ENCODE results near the gene RBM4. TPM values are rescaled to one million over a fixed set of nuclear protein-coding genes. Genes with fewer than 3 reads are reported as not detected.
"Not testable (repeated sequence)": the region's sequence is repeated elsewhere in the genome, so short reads cannot be mapped to it uniquely, and the experiment has no call there.

The RBM4 gene
- total RNA-seq, 5 donors from 2014 or later (not counting 1 experiment from before 2014, with no cell fraction given): 163 to 233 (median 181) TPM

- H3K36me3 ChIP-seq (ENCODE audit: control insufficient read depth in 2 of 2, extremely low read depth in 1 of 2, insufficient read depth in 1 of 2, low read length in 1 of 2): peaks cover 10 to 51% of the 10 kb centered on the region in 2 donors
- no peaks in the 10 kb centered on the region for H3K9me3 ChIP-seq
- ATAC-seq (replicated peaks in 1 of 4): peak in 3 of 4 experiments; percentile 1 to 8 (median 3)
- peak in 18 of 35 experiments; percentile 8 to 71 (median 22) for DNase-seq
- POLR2A ChIA-PET: interaction anchor here (0.6 to 5.7 kb wide), 8 partner anchors 15 to 47 kb away, joined by 5 to 165 read pairs (median 18); partner anchors contain the start of genes RBM4B (in 2 of the 2), CCDC87 (in 1 of the 2), CCS (in 1 of the 2) and RBM14 (in 1 of the 2)
- peaks cover 50 to 59% of the 10 kb centered on the region in 2 experiments for H3K4me1 ChIP-seq (ENCODE audit: control insufficient read depth in 1 of 2, extremely low read depth in 1 of 2, insufficient read depth in 2 of 2, low read length in 2 of 2)
- peak overlapping the region; percentile 98 to 99 (median 99) for H3K4me3 Mint-ChIP-seq
- no peaks in the 10 kb centered on the region for H3K9me3 Mint-ChIP-seq
- peak overlapping the region; percentile 79 for H3K27ac ChIP-seq (ENCODE audit: low read length)
- H3K27me3 ChIP-seq (replicated peaks in 1 of 2; ENCODE audit: control insufficient read depth in 2 of 2, extremely low read depth in 1 of 2, insufficient read depth in 2 of 2, low read length in 1 of 2): no peaks in the 10 kb centered on the region
- peak overlapping the region; percentile 78 to 100 for H3K4me3 ChIP-seq (ENCODE audit: control insufficient read depth in 1 of 2, extremely low read depth in 1 of 2, low read length in 1 of 2)
- H3K27ac Mint-ChIP-seq: peak overlapping the region; percentile 97
- WGBS (ENCODE audit: insufficient coverage): 0% methylated on average over 13 of the region's 27 CpGs
- peaks cover 49% of the 10 kb centered on the region for H3K36me3 Mint-ChIP-seq
- peaks cover 72 to 77% (median 74%) of the 10 kb centered on the region in 3 donors for H3K4me1 Mint-ChIP-seq
- CTCF ChIA-PET: interaction anchor here in 1 of 2 donors (0.8 to 3.0 kb wide), 8 partner anchors 13 to 327 kb away, joined by 3 to 27 read pairs (median 7); partner anchors contain the start of genes CCDC87, RBM14 and RBM4B
- H3K27me3 Mint-ChIP-seq: no peaks in the 10 kb centered on the region
Measured at GRCh38 chr11:66639066-66639813, 737 bp downstream of the RBM4 start.

GRCh38 chr11:66639814-66640340, 1.4 kb downstream of the RBM4 start:
- DNase-seq; H3K9me3 Mint-ChIP-seq; H3K9me3 ChIP-seq; H3K27me3 ChIP-seq (replicated peaks in 1 of 2; ENCODE audit: control insufficient read depth in 2 of 2, extremely low read depth in 1 of 2, insufficient read depth in 2 of 2, low read length in 1 of 2); H3K27me3 Mint-ChIP-seq; ATAC-seq (replicated peaks in 1 of 4): not testable (repeated sequence)
- Histone ChIP-seq H3K4me1 (ENCODE audit: control insufficient read depth in 1 of 2, extremely low read depth in 1 of 2, insufficient read depth in 2 of 2, low read length in 2 of 2) (peaks cover 55 to 66% of the 10 kb centered on the region in 2 experiments), H3K36me3 (ENCODE audit: control insufficient read depth in 2 of 2, extremely low read depth in 1 of 2, insufficient read depth in 1 of 2, low read length in 1 of 2) (peaks cover 13 to 51% of the 10 kb centered on the region in 2 donors), H3K4me3 (ENCODE audit: control insufficient read depth in 1 of 2, extremely low read depth in 1 of 2, low read length in 1 of 2) (peak overlapping the region; percentile 78 to 100), H3K27ac (ENCODE audit: low read length) (peak overlapping the region; percentile 79)
- CTCF ChIA-PET: interaction anchor here in 1 of 2 donors (3.0 kb wide), 1 partner anchor 38 kb away, joined by 27 read pairs; the partner anchor contains the start of gene RBM4B
- Mint-ChIP-seq H3K27ac (peak overlapping the region; percentile 97), H3K4me3 (peak overlapping the region; percentile 98 to 99 (median 99)), H3K4me1 (peaks cover 72 to 78% (median 75%) of the 10 kb centered on the region in 3 donors), H3K36me3 (peaks cover 48% of the 10 kb centered on the region)
- POLR2A ChIA-PET: interaction anchor here (0.6 to 5.7 kb wide), 5 partner anchors 18 to 38 kb away, joined by 9 to 165 read pairs (median 21); partner anchors contain the start of genes RBM14 (in 1 of the 2) and RBM4B (in 1 of the 2)
- WGBS (ENCODE audit: insufficient coverage): 30% methylated on average over 3 of the region's 10 CpGs

GRCh38 chr11:66641834-66642233, 3.3 kb downstream of the RBM4 start:
- no peaks in the 10 kb centered on the region for H3K9me3 ChIP-seq
- ChIA-PET POLR2A (no interaction called here), CTCF (interaction anchor here in 1 of 2 donors (1.0 kb wide), 1 partner anchor 19 kb away, joined by 3 read pairs; no protein-coding TSS in a partner anchor)
- H3K36me3 ChIP-seq (ENCODE audit: control insufficient read depth in 2 of 2, extremely low read depth in 1 of 2, insufficient read depth in 1 of 2, low read length in 1 of 2): peaks cover 18 to 70% of the 10 kb centered on the region in 2 donors
- H3K27ac Mint-ChIP-seq: peak overlapping the region; percentile 50 to 78
- H3K4me3 ChIP-seq (ENCODE audit: control insufficient read depth in 1 of 2, extremely low read depth in 1 of 2, low read length in 1 of 2): peak overlapping the region; percentile 15 to 39
- H3K27ac ChIP-seq (ENCODE audit: low read length): peak overlapping the region; percentile 21
- ATAC-seq (replicated peaks in 1 of 4) (no peak), DNase-seq (no peak)
- no peaks in the 10 kb centered on the region for H3K9me3 Mint-ChIP-seq
- WGBS (ENCODE audit: insufficient coverage): no CpG with 5 or more reads among the region's 3 CpGs
- peaks cover 88 to 91% (median 89%) of the 10 kb centered on the region in 3 donors for H3K4me1 Mint-ChIP-seq
- peaks cover 68% of the 10 kb centered on the region for H3K36me3 Mint-ChIP-seq
- peaks cover 59 to 75% of the 10 kb centered on the region in 2 experiments for H3K4me1 ChIP-seq (ENCODE audit: control insufficient read depth in 1 of 2, extremely low read depth in 1 of 2, insufficient read depth in 2 of 2, low read length in 2 of 2)
- no peaks in the 10 kb centered on the region for H3K27me3 Mint-ChIP-seq
- H3K4me3 Mint-ChIP-seq: peak overlapping the region; percentile 98 to 99 (median 99)
- H3K27me3 ChIP-seq (replicated peaks in 1 of 2; ENCODE audit: control insufficient read depth in 2 of 2, extremely low read depth in 1 of 2, insufficient read depth in 2 of 2, low read length in 1 of 2): no peaks in the 10 kb centered on the region

GRCh38 chr11:66643745-66644437, 5.4 kb downstream of the RBM4 start:
- Mint-ChIP-seq H3K9me3 (no peaks in the 10 kb centered on the region), H3K4me3 (peak overlapping the region; percentile 98 to 99 (median 99)), H3K36me3 (peaks cover 78% of the 10 kb centered on the region), H3K4me1 (peaks cover 87 to 90% (median 89%) of the 10 kb centered on the region in 3 donors), H3K27me3 (no peaks in the 10 kb centered on the region), H3K27ac (no peak overlapping the region)
- POLR2A ChIA-PET: interaction anchor here in 1 of 2 donors (0.6 to 1.3 kb wide), 4 partner anchors 10 to 35 kb away, joined by 3 to 8 read pairs (median 4); no protein-coding TSS in a partner anchor
- H3K4me3 ChIP-seq (ENCODE audit: control insufficient read depth in 1 of 2, extremely low read depth in 1 of 2, low read length in 1 of 2): peak overlapping the region in 1 of 2 donors; percentile 18
- peaks cover 18 to 89% of the 10 kb centered on the region in 2 donors for H3K36me3 ChIP-seq (ENCODE audit: control insufficient read depth in 2 of 2, extremely low read depth in 1 of 2, insufficient read depth in 1 of 2, low read length in 1 of 2)
- 94% methylated on average over 12 of the region's 24 CpGs for WGBS (ENCODE audit: insufficient coverage)
- H3K9me3 ChIP-seq: no peaks in the 10 kb centered on the region
- ATAC-seq (replicated peaks in 1 of 4) (no peak), DNase-seq (no peak)
- H3K4me1 ChIP-seq (ENCODE audit: control insufficient read depth in 1 of 2, extremely low read depth in 1 of 2, insufficient read depth in 2 of 2, low read length in 2 of 2): peaks cover 54 to 70% of the 10 kb centered on the region in 2 experiments
- no peak overlapping the region for H3K27ac ChIP-seq (ENCODE audit: low read length)
- CTCF ChIA-PET: interaction anchor here in 1 of 2 donors (0.5 kb wide), 1 partner anchor 13 kb away, joined by 3 read pairs; no protein-coding TSS in a partner anchor
- no peaks in the 10 kb centered on the region for H3K27me3 ChIP-seq (replicated peaks in 1 of 2; ENCODE audit: control insufficient read depth in 2 of 2, extremely low read depth in 1 of 2, insufficient read depth in 2 of 2, low read length in 1 of 2)

- no CpG with 5 or more reads among the region's 4 CpGs for WGBS (ENCODE audit: insufficient coverage)
- Histone ChIP-seq H3K27me3 (replicated peaks in 1 of 2; ENCODE audit: control insufficient read depth in 2 of 2, extremely low read depth in 1 of 2, insufficient read depth in 2 of 2, low read length in 1 of 2) (no peaks in the 10 kb centered on the region), H3K36me3 (ENCODE audit: control insufficient read depth in 2 of 2, extremely low read depth in 1 of 2, insufficient read depth in 1 of 2, low read length in 1 of 2) (peaks cover 18 to 89% of the 10 kb centered on the region in 2 donors), H3K9me3 (no peaks in the 10 kb centered on the region), H3K4me1 (ENCODE audit: control insufficient read depth in 1 of 2, extremely low read depth in 1 of 2, insufficient read depth in 2 of 2, low read length in 2 of 2) (peaks cover 31 to 51% of the 10 kb centered on the region in 2 experiments), H3K27ac (ENCODE audit: low read length) (no peak overlapping the region), H3K4me3 (ENCODE audit: control insufficient read depth in 1 of 2, extremely low read depth in 1 of 2, low read length in 1 of 2) (no peak overlapping the region)
- H3K4me1 Mint-ChIP-seq: peaks cover 82 to 86% (median 83%) of the 10 kb centered on the region in 3 donors
- POLR2A ChIA-PET: interaction anchor here in 1 of 2 donors (0.5 to 1.2 kb wide), 3 partner anchors 9 to 1441 kb away, joined by 4 to 14 read pairs (median 5); partner anchors contain the start of gene RBM4
- H3K9me3 Mint-ChIP-seq: no peaks in the 10 kb centered on the region
- peak overlapping the region in 1 of 3 donors; percentile 98 for H3K4me3 Mint-ChIP-seq
- ATAC-seq (replicated peaks in 1 of 4) (no peak), DNase-seq (no peak)
- H3K27ac Mint-ChIP-seq: no peak overlapping the region
- CTCF ChIA-PET: interaction anchor here in 1 of 2 donors (0.8 to 1.0 kb wide), 3 partner anchors 9 to 32 kb away, joined by 3 to 4 read pairs (median 3); no protein-coding TSS in a partner anchor
- H3K36me3 Mint-ChIP-seq: peaks cover 70% of the 10 kb centered on the region
- no peaks in the 10 kb centered on the region for H3K27me3 Mint-ChIP-seq
Measured at GRCh38 chr11:66646828-66647227, 8.3 kb downstream of the RBM4 start.
